ENCODE data around the gene TEN1. TPM values are rescaled to one million over a fixed set of nuclear protein-coding genes. Genes with fewer than 3 reads are reported as not detected.

TEN1 gene
- total and polyA plus RNA-seq, 9 of the 15 experiments (the other 6 are each of a cell fraction or from before 2014, with no cell fraction given), result 1.3 to 25.7 (median 10.1) TPM

GRCh38 chr17:76032073-76032779 is 53.2 kb downstream of the TEN1 start:
- FAIRE-seq (no peak), DNase-seq (ENCODE audit: extremely low read depth in 1 of 4, low spot score in 3 of 4) (no peak), ATAC-seq (no peak)
- H3K36me3 ChIP-seq (ENCODE audit: control insufficient read depth, insufficient read depth, low read length), result no peaks in the 10 kb centered on the region
- POLR2A ChIA-PET, result interaction anchor here (0.6 to 0.8 kb wide), 3 partner anchors 38 to 1016 kb away, joined by 3 to 4 read pairs (median 4); no protein-coding TSS in a partner anchor
- no peak overlapping the region for H3K4me3 ChIP-seq
- peak overlapping the region in 1 of 2 experiments; percentile 35; a peak in 2 of 4 replicates for H3K9ac ChIP-seq (ENCODE audit: insufficient read depth in 1 of 2, low read depth in 2 of 2, low read length in 2 of 2)
- no peak overlapping the region for H3K4me2 ChIP-seq (ENCODE audit: insufficient read depth, low read length)
- H3K79me2 ChIP-seq (ENCODE audit: control insufficient read depth, insufficient read depth, low read length), result no peaks in the 10 kb centered on the region
- H4K20me1 ChIP-seq (replicated peaks; ENCODE audit: control insufficient read depth, insufficient read depth, low read length), result no peaks in the 10 kb centered on the region
- in situ Hi-C loops (cut with MboI), result no loop called here
- intact Hi-C loops (cut with micrococcal nuclease), result no loop called here
- WGBS (ENCODE audit: insufficient coverage, low coverage, missing lambda C conversion rate), result 78% methylated on average over 17 of the region's 20 CpGs
- TF ChIP-seq ZNF23 (CRISPR knock-in tag; IDR thresholded peaks at IDR 0.05) (no peak), KAT2B (IDR thresholded peaks at IDR 0.05; ENCODE audit: low read depth, low read length) (no peak), FOXA1 (IDR thresholded peaks at IDR 0.05; ENCODE audit: borderline replicate concordance) (no peak), NR0B1 (IDR thresholded peaks at IDR 0.05; ENCODE audit: partially characterized antibody) (no peak), MECOM (CRISPR knock-in tag; IDR thresholded peaks at IDR 0.05) (no peak)
- H3K27ac ChIP-seq (ENCODE audit: extremely low read depth, low read depth, low read length), result no peak overlapping the region
- CTCF ChIA-PET (ENCODE audit: low intra/inter-chr PET ratio), result no interaction called here
- H3K9me1 ChIP-seq (ENCODE audit: control insufficient read depth, insufficient read depth, low read length), result no peaks in the 10 kb centered on the region
- H3K27me3 ChIP-seq (ENCODE audit: control insufficient read depth in 2 of 2, insufficient read depth in 2 of 2, low read length in 2 of 2), result no peaks in the 10 kb centered on the region
- no peaks in the 10 kb centered on the region for H3K9me3 ChIP-seq (replicated peaks; ENCODE audit: control insufficient read depth, insufficient read depth, low read depth, low read length)
- no peak overlapping the region for H2AFZ ChIP-seq (ENCODE audit: low read depth, low read length)
- BruUV-seq (replicated peaks), result no TSS peak
- peaks cover 8 to 23% of the 10 kb centered on the region in 2 experiments for H3K4me1 ChIP-seq (replicated peaks in 1 of 2; ENCODE audit: control insufficient read depth in 2 of 2, insufficient read depth in 2 of 2, low read length in 2 of 2)
